Activated naive CD4-positive, alpha-beta T cell (primary cell): ENCODE measurements around the gene ADAMTS17.

Experiments used
- DNase-seq, 4 experiments: peaks; one replicate each; lab custom pipeline; 2025; lab: John Stamatoyannopoulos, UW

ADAMTS17 gene

DNA sequence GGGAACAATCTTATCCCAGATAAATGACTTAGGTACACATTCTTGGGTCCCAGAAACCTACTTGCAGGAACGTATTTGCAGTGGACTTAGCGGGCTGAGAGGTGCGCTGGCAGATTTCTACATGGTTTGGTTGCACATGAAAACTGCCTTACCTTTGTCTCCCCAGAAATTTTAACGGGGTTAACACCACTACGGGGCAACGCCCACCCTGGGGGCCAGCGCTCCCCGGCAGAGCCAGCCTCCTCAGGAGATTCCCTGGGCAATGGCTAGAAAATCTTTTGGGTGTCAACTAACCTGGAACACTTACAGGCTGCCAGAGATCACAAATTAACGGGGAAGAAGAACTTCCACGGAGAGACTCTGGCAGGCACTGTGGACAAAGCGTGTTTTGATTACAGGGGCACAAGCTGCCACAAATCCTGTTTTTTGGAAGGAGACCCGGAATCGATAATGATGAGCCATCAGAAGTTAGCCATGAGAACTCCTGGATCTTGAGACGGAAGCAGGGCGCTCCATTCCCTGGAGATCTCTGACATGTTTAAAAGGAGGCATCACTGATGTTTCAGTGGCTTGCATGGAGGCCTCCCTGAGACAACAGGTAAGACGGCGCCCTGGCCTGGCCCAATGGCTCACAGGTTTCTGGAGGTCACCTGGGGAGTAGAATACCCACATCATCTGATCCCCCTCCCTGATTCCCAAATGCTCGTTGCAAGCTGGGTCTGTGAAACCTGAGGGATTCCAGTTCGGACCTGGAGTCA, 288.9 kb downstream of the ADAMTS17 start:
- no peak for DNase-seq

DNA sequence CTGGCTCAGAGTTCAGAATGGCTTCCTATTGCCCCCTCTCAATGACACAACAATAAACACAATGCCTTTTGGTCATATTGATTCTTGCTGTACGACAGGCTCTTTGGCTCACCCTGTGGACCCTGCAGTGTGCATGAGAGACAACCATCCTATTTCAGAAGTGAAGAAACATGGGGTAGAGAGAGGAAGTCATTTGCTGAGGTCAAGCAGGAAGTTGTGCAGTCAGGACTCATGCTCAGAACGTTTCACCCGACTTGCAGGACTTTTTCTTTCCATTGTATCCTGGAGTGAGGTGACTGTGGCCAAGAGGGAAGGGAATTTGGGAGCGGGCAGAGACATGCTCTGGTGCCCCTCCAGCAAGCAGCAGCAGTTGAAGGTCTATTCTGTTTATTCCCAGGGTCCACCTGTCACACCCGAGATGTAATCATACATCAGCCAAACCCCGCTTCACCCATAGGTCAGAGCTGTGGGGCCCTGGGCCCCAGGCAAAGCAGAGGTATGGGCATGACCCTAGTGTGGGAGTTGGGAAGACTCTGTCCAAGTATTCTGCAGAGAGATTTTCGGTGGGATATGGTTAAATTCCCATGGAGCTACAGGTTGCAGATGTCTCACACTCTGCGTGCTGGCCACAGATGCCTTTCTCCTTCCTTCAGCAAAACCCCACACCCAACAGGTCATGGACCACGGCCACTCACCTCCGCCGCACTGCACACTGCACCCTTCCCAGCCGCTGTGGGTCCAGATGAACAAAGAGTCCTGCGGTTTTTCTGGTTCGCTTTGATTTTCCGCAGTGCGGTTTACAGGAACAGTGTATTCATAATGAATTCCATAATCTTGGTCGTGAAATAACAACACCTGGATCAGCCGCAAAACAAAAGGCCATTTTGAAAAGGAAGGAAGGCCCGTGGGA, 290.6 kb downstream of the ADAMTS17 start:
- no peak for DNase-seq

GRCh38 chr15:100049936-100050876, 291.6 kb downstream of the ADAMTS17 start:
- no peak for DNase-seq

GRCh38 chr15:100049483-100049882, 292.3 kb downstream of the ADAMTS17 start:
- DNase-seq, result no peak

DNA sequence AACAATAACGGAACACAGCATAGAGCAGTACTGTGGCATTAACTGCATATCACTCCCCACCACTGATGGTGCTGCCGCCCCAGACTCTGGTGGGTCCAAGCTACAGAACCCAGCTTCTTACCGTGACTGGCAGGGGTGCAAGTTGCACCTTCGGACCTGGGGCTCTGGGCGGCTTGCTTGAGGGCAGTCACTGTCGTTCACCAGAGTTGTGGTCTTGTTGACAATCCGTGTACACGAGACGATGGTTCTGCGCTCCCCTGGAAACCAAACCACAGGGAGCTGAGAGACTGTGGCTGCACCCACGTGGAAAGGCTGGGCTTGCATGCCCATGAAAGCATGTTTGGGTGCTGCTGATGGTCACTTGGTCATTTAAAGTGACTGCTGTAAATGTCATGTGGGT, 293.0 kb downstream of the ADAMTS17 start:
- no peak for DNase-seq

DNA sequence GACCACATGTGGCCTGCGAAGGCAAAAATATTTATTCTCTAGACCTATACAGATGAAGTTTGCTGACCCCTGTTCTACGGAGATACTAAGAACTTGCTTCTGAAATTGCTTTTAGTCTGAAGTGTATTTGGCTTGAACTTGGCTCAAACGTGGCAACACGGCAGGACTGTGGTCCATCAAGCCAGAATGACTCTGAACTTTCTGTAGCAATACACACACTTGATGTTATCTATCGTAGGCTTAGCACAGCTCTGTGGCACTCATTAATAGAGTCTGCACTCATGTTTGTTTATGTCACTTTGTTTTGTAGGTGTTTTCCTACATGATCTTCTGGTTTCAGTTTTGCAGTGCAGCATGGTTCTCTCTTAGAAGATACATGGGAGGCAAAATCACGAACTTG, 298.1 kb downstream of the ADAMTS17 start:
- no peak for DNase-seq

- no peak for DNase-seq
These were observed 298.6 kb downstream of the ADAMTS17 start for GRCh38 chr15:100043068-100043641.

GRCh38 chr15:100042558-100042957, 299.2 kb downstream of the ADAMTS17 start:
- DNase-seq, result no peak

DNA sequence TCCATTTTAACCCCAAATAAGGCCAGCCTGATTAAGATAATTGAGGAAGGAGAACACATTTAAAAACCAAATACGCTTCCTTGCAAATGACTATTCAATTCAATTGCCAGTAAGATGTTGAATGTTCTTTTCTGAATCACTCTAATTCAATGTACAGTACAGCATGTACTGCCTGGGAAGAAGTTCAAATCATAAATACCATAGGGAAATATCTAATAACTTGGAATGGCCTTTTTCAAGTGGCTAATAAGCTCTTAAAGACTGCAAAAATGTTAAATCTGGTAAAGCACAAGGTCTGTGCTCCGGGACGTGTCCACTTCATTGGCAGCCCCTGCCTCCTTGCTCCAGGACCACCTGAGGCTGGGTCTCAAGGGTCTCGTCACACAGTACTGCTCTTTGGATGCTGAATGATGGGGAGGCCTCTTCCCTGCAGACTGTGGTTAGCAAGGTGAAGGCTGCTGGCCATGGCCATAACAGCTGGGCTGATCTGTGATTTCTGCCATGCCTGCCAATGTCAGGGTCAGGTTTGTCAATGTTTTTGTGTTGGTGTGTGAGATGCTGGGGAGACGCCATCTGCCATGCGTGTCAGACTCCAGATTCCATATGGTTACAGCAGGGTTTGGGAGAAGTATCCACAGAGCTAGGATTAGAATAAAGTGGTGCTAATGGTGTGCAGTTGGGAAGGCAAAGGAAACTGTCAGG, 300.5 kb downstream of the ADAMTS17 start:
- DNase-seq, result no peak

- no peak for DNase-seq
These were observed 301.8 kb downstream of the ADAMTS17 start for GRCh38 chr15:100039994-100040393.

GRCh38 chr15:100038736-100039135, 303.0 kb downstream of the ADAMTS17 start:
- no peak for DNase-seq

DNA sequence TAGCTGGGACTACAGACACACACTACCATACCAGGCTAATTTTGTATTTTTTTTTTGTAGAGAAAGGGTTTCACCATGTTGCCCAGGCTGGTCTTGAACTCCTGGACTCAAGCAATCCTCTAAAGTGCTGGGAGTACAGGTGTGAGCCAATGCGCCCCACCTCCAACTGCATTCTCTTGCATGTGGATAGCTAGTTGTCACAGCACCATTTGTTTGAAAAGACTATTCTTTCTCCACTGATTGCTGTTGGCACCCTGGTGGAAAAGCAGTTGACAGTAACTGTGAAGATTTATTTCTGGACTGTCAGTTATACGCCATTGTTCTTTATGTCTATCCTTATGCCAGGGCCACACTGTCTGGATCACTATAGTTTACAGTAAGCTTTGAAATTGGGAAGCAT, 303.9 kb downstream of the ADAMTS17 start:
- no peak for DNase-seq

- DNase-seq, result no peak
These were observed 305.8 kb downstream of the ADAMTS17 start for GRCh38 chr15:100036015-100036414.

GRCh38 chr15:100034191-100034590, 307.6 kb downstream of the ADAMTS17 start:
- no peak for DNase-seq

- no peak for DNase-seq
These were observed 308.5 kb downstream of the ADAMTS17 start for GRCh38 chr15:100033140-100033857.

DNA sequence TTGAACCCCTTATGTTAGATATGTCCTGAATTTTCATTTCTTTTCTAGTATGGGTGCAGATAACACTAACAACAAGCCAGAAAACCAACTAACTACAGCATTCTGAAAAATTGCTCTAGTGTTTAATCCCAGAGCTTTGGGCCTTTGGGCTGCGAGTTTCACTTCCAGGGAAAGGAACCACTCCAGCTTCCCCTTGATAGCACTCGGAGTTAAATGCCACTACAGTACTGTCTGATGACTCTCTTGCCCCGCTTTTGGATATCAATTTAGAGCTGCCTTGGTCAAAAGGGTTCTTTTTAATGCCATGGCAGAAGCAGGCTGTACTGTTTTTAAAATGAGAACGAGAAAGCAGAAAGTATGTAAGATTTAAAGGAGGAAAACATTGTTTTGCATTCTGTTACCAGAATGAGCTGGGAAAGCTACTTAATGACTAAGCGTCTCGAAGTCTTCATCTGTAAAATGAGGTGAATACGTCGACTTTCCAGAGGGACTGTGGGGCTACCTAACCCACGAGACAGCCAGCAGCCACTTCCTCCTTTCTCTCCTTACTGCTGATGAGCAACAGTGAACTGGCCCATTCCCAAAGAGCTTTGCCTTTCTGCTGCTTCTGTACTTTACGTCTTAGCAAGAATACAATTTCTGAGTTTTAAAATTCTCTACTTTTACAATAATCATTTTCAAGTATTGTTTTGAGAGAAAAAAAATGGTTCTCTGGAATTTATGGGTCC, 309.3 kb downstream of the ADAMTS17 start:
- DNase-seq, result no peak

GRCh38 chr15:100031665-100032357, 310.0 kb downstream of the ADAMTS17 start:
- DNase-seq, result no peak

DNA sequence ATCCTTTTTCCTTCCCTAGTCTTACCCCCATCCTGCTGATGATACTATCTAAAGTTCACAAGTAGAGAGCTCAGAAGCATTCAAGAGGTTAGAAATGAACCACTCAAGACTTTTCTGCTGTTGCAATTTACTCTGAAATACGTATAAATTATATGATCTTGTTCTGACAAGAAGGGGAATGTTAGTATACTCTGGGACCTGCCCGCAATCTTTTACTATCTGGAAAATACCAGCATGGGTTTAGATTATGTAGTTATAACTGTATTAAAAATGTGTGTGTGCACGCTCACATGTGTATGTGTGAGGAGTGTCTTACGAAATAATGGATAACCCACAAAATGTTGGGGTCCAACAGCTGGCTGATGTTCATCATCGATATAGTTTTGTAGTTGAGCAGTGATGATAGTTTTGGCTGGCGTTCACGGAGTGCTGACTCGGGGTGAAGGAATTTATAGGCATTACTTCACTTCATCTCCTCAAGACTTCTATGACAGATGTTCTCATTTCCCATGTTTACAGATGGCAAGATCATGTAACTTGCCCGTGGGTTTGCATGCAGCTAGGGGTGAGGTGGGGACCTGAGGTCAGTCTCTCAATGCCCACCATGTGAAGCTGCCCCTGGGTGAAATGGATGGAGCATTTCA, 311.1 kb downstream of the ADAMTS17 start:
- no peak for DNase-seq
